PFSK-1 (cell line): ENCODE results near the gene KCNH6.

Source experiments
- FOXP2 ChIP-seq: optimal IDR thresholded peaks from 2 replicates; pipeline ENCODE3; 2011; ENCODE audit warnings: borderline replicate concordance, control low read depth, inconsistent platforms; ENCODE audit not compliant: insufficient read depth; ENCODE audit errors: extremely low read length, extremely low read depth
- POLR2AphosphoS5 ChIP-seq: IDR thresholded peaks from 2 replicates; pipeline ENCODE4 v1.6.1; 2012; ENCODE audit warnings: low read depth, mild to moderate bottlenecking, control low read depth, low read length, moderate library complexity
- REST ChIP-seq, 2 experiments: IDR thresholded peaks; 2 replicates each; pipeline versions ENCODE4 v1.6.1 to v1.8.0; 2011 to 2012; ENCODE audit warnings: low read depth in 2 of 2, low read length in 2 of 2, control low read depth in 1 of 2, inconsistent platforms in 1 of 2, mild to moderate bottlenecking in 1 of 2, moderate library complexity in 1 of 2; ENCODE audit not compliant: insufficient read depth in 1 of 2
- SIN3A ChIP-seq: IDR thresholded peaks from 2 replicates; pipeline ENCODE4 v1.6.1; 2012; ENCODE audit warnings: mild to moderate bottlenecking, low read length, moderate library complexity, borderline replicate concordance; ENCODE audit not compliant: insufficient read depth
- TAF1 ChIP-seq: IDR thresholded peaks from 2 replicates; pipeline ENCODE4 v1.6.1; 2012; ENCODE audit warnings: low read length, control low read depth, borderline replicate concordance; ENCODE audit not compliant: insufficient read depth

Gene KCNH6

GRCh38 chr17:63497708-63498483 lies 25.3 kb upstream of the KCNH6 start:
- TF ChIP-seq FOXP2 (no peak), REST (IDR thresholded peaks at IDR 0.05; ENCODE audit: insufficient read depth in 1 of 2, low read depth in 2 of 2, low read length in 2 of 2) (no peak), SIN3A (no peak)

- TF ChIP-seq FOXP2 = no peak
- TF ChIP-seq POLR2AphosphoS5 = no peak
- no peak for TF ChIP-seq REST (IDR thresholded peaks at IDR 0.05; ENCODE audit: insufficient read depth in 1 of 2, low read depth in 2 of 2, low read length in 2 of 2)
- TF ChIP-seq TAF1 = no peak
- TF ChIP-seq SIN3A = no peak
Measured at GRCh38 chr17:63498626-63499195, 24.4 kb upstream of the KCNH6 start.

DNA sequence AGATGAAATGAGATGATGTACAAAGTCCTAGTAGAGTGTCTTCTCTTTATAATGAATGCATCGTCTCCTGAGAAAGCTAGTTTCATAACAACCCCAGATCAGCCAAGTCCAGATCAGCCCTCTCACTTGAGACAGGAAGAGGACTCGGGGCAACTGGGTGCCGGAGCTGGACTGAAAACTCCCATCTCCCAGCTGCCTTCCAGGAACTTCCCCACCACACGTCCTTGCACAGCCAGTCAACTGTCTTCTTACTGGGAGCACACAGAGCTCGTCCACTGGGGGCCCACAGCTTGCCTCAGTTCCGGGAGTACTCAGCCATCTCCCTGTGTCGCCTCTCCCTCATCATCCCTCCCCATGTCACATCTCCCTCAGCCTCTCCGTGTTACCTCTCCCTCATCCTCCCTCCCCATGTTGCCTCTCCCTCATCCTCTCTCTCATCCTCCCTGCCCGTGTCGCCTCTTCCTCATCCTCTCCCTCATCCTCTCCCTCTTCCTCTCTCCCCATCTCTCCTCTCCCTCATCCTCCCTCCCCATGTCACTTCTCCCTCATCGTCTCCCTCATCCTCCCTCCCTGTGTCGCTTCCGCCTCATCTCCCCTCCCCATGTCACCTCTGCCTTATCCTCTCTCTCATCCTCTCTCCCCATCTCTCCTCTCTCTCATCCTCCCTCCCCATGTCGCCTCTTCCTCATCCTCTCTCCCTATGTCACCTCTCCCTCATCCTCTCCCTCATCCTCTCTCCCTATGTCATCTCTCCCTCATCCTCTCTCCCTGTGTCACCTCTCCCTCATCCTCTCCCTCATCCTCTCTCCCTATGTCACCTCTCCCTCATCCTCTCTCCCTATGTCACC lies 22.4 kb upstream of the KCNH6 start:
- TF ChIP-seq SIN3A (no peak), POLR2AphosphoS5 (no peak), FOXP2 (no peak), TAF1 (no peak), REST (IDR thresholded peaks at IDR 0.05; ENCODE audit: insufficient read depth in 1 of 2, low read depth in 2 of 2, low read length in 2 of 2) (no peak)

- TF ChIP-seq TAF1 (no peak), REST (IDR thresholded peaks at IDR 0.05; ENCODE audit: insufficient read depth in 1 of 2, low read depth in 2 of 2, low read length in 2 of 2) (no peak), POLR2AphosphoS5 (no peak), SIN3A (no peak)
Measured at GRCh38 chr17:63503341-63503705, 19.8 kb upstream of the KCNH6 start.
